Tracheal epithelial cell (primary cell): ENCODE results near the gene NBPF3. TPM values are rescaled to one million over a fixed set of nuclear protein-coding genes. Genes with fewer than 3 reads are reported as not detected.

ENCODE experiments used
- total RNA-seq: library from RNA; depleted of rRNA; stranded (reverse); fragments of >200 nt; gene quantifications from 2 replicates; pipeline ENCODE4 v1.2.1, GENCODE V29; 2014

Gene NBPF3
- total RNA-seq = 9.6 and 11.6 TPM in 2 replicates

GRCh38 chr1:21439721-21440629, at the start of gene NBPF3:
NBPF3 (plus strand) TSS chr1:21440137; CDS start chr1:21445087, 4,950 bp downstream.

GRCh38 chr1:21509351-21510112, 69.6 kb downstream of the NBPF3 start, which contains the start of gene ALPL:
ALPL (plus strand) TSS chr1:21509423; CDS start chr1:21554082, 44,659 bp downstream.

Other genes starting within 250 kb of the NBPF3 start
- 42.8 and 80.7 TPM in 2 replicates for gene ECE1, start 149.7 kb upstream of the NBPF3 start, total RNA-seq
- not detected in 2 replicates for gene ALPL, start 69.3 kb downstream of the NBPF3 start, total RNA-seq
- gene RAP1GAP, start 229.2 kb downstream of the NBPF3 start, total RNA-seq = 1.2 and 1.5 TPM in 2 replicates